Measurements from ENCODE around the gene FILIP1L.

FILIP1L gene

GRCh38 chr3:99901200-99901926, 212.9 kb downstream of the FILIP1L start:
- no peak for DNase-seq (ENCODE audit: low spot score)
- no peak for TF ChIP-seq CTCF (IDR thresholded peaks at IDR 0.05; ENCODE audit: extremely low read depth, missing control alignments)

- no peak for TF ChIP-seq CTCF (IDR thresholded peaks at IDR 0.05; ENCODE audit: extremely low read depth, missing control alignments)
- DNase-seq (ENCODE audit: low spot score) = no peak
Observed at GRCh38 chr3:99900248-99900647, 214.1 kb downstream of the FILIP1L start.

GRCh38 chr3:99899603-99900002, 214.7 kb downstream of the FILIP1L start:
- no peak for DNase-seq (ENCODE audit: low spot score)
- TF ChIP-seq CTCF (IDR thresholded peaks at IDR 0.05; ENCODE audit: extremely low read depth, missing control alignments) = no peak

- TF ChIP-seq CTCF (IDR thresholded peaks at IDR 0.05; ENCODE audit: extremely low read depth, missing control alignments) = no peak
- no peak for DNase-seq (ENCODE audit: low spot score)
Observed at GRCh38 chr3:99896482-99896881, 217.8 kb downstream of the FILIP1L start.

- no peak for DNase-seq (ENCODE audit: low spot score)
- TF ChIP-seq CTCF (IDR thresholded peaks at IDR 0.05; ENCODE audit: extremely low read depth, missing control alignments) = no peak
Observed at GRCh38 chr3:99895703-99896441, 218.4 kb downstream of the FILIP1L start.

GRCh38 chr3:99895131-99895696, 219.1 kb downstream of the FILIP1L start:
- DNase-seq (ENCODE audit: low spot score) = no peak

More at GRCh38 chr3:99895131-99895696, 219.1 kb downstream of the FILIP1L start:
- TF ChIP-seq CTCF (IDR thresholded peaks at IDR 0.05; ENCODE audit: extremely low read depth, missing control alignments) = no peak
